NCI-H1417 (cell line): ENCODE measurements around the gene COL18A1.

Experiments used
- DNase-seq, 3 experiments: peaks; one replicate each; lab custom pipeline; 2025; lab: John Stamatoyannopoulos, UW

COL18A1 gene

GRCh38 chr21:45480701-45481500 is 75.9 kb downstream of the COL18A1 start:
- no peak for DNase-seq

- DNase-seq = no peak
Observed at GRCh38 chr21:45481566-45481965, 76.6 kb downstream of the COL18A1 start.

- DNase-seq = no peak
Observed at GRCh38 chr21:45481977-45482898, 77.3 kb downstream of the COL18A1 start.

GRCh38 chr21:45482899-45483821 is 78.2 kb downstream of the COL18A1 start:
- DNase-seq = no peak

- DNase-seq = no peak
Observed at GRCh38 chr21:45484318-45484717, 79.4 kb downstream of the COL18A1 start.

- DNase-seq = no peak
Observed at GRCh38 chr21:45485686-45486442, 80.9 kb downstream of the COL18A1 start.

- DNase-seq = no peak
Observed at GRCh38 chr21:45486443-45487160, 81.6 kb downstream of the COL18A1 start.

GRCh38 chr21:45487161-45487806 is 82.3 kb downstream of the COL18A1 start:
- DNase-seq = no peak

GRCh38 chr21:45487891-45488600 is 83.1 kb downstream of the COL18A1 start:
- peak in 1 of 3 experiments; percentile 18 for DNase-seq

- peak in 2 of 3 experiments; percentile 74 for DNase-seq
Observed at GRCh38 chr21:45488931-45489721, 84.2 kb downstream of the COL18A1 start.

- no peak for DNase-seq
Observed at GRCh38 chr21:45489722-45489982, 84.7 kb downstream of the COL18A1 start.

- DNase-seq = peak in 1 of 3 experiments; percentile 8
Observed at GRCh38 chr21:45490049-45490731, 85.2 kb downstream of the COL18A1 start.

GRCh38 chr21:45491056-45491455 is 86.1 kb downstream of the COL18A1 start:
- DNase-seq = no peak

GRCh38 chr21:45491623-45492022 is 86.7 kb downstream of the COL18A1 start:
- DNase-seq = no peak

GRCh38 chr21:45492765-45493164 is 87.8 kb downstream of the COL18A1 start:
- no peak for DNase-seq

GRCh38 chr21:45493401-45494001 is 88.5 kb downstream of the COL18A1 start:
- no peak for DNase-seq

GRCh38 chr21:45494135-45494850 is 89.3 kb downstream of the COL18A1 start:
- DNase-seq = no peak
